Caco-2 (cell line): ENCODE results near the gene SPINK8. TPM values are rescaled to one million over a fixed set of nuclear protein-coding genes. Genes with fewer than 3 reads are reported as not detected.

Experiments
- BruUV-seq: library from RNA; stranded (reverse); fragments of 400-500 nt; replicated peaks from 2 replicates; lab custom pipeline; 2021; lab: Mats Ljungman, UMichigan
- CTCF ChIA-PET: fragments of 300-600 bp; sonication (Branson Sonifier 250); formaldehyde crosslinking; loops from one replicate; lab custom pipeline; 2022; ENCODE audit warnings: antibody characterized with exemption; lab: Charles Lee
- POLR2A ChIA-PET: fragments of 300-600 bp; sonication (Branson Sonifier 250); formaldehyde crosslinking; loops from one replicate; lab custom pipeline; 2022; ENCODE audit warnings: antibody characterized with exemption; lab: Charles Lee
- DNase-seq, 2 experiments: peaks; one replicate each; pipeline versions ENCODE4 v3.0.0 to v3.0.0-alpha.2; 2020 to 2022
- H3K27me3 ChIP-seq: replicated peaks from 2 replicates; pipeline ENCODE4 v1.6.0; 2011; ENCODE audit warnings: low read length; ENCODE audit not compliant: control insufficient read depth, insufficient read depth
- H3K36me3 ChIP-seq: 2 replicates; pipeline ENCODE4 v1.5.1; 2011; ENCODE audit warnings: low read length; ENCODE audit not compliant: control insufficient read depth, insufficient read depth
- H3K4me1 ChIP-seq: fragments of 250-450 bp; sonication (Bioruptor Pico); 2 replicates; pipeline ENCODE4 v1.5.1; 2020; ENCODE audit warnings: mild to moderate bottlenecking
- H3K4me3 ChIP-seq: 2 replicates; pipeline ENCODE4 v1.5.1; 2011; ENCODE audit warnings: low read depth, mild to moderate bottlenecking, control low read depth, low read length
- H3K9me3 ChIP-seq: fragments of 250-450 bp; sonication (Bioruptor Pico); 2 replicates; pipeline ENCODE4 v1.5.1; 2020; ENCODE audit warnings: mild to moderate bottlenecking, moderate library complexity
- H3K27ac Mint-ChIP-seq: one replicate; pipeline ENCODE4 v1.8.0; 2022; ENCODE audit warnings: mixed read lengths; ENCODE audit not compliant: unreplicated experiment
- H3K27me3 Mint-ChIP-seq: one replicate; pipeline ENCODE4 v1.8.0; 2022; ENCODE audit warnings: mixed read lengths; ENCODE audit not compliant: insufficient read depth, unreplicated experiment
- H3K36me3 Mint-ChIP-seq: one replicate; pipeline ENCODE4 v1.8.0; 2022; ENCODE audit warnings: mild to moderate bottlenecking, mixed read lengths; ENCODE audit not compliant: insufficient read depth, unreplicated experiment
- H3K4me1 Mint-ChIP-seq: one replicate; pipeline ENCODE4 v1.8.0; 2022; ENCODE audit warnings: low read depth, mixed read lengths; ENCODE audit not compliant: unreplicated experiment
- H3K4me3 Mint-ChIP-seq: one replicate; pipeline ENCODE4 v1.8.0; 2022; ENCODE audit warnings: mild to moderate bottlenecking, moderate library complexity, mixed read lengths; ENCODE audit not compliant: unreplicated experiment
- H3K9me3 Mint-ChIP-seq: one replicate; pipeline ENCODE4 v1.8.0; 2022; ENCODE audit warnings: mixed read lengths; ENCODE audit not compliant: unreplicated experiment
- CTCF ChIP-seq, 2 experiments: fragments of 200-600 bp in 1 of 2; IDR thresholded peaks; 1 replicate in 1 of 2; 2 replicates in 1 of 2; pipeline versions ENCODE4 v1.5.1 to v1.8.0; 2011 to 2022; ENCODE audit warnings: antibody characterized with exemption in 1 of 2, control low read depth in 1 of 2, inconsistent platforms in 1 of 2, low read depth in 1 of 2, low read length in 1 of 2, mild to moderate bottlenecking in 1 of 2, moderate library complexity in 1 of 2; ENCODE audit not compliant: insufficient read depth in 1 of 2, severe bottlenecking in 1 of 2, unreplicated experiment in 1 of 2
- intact Hi-C: fragments of 100-400 bp; cut with micrococcal nuclease; formaldehyde crosslinking; loops from one replicate; pipeline ENCODE4 v1.10.0; 2022; ENCODE audit not compliant: unreplicated experiment
- microRNA-seq: library from miRNA; unstranded; fragments of <30 nt; microRNA quantifications from one replicate; pipeline ENCODE4 v1.2.0, GENCODE V29; 2022
- total RNA-seq: library from RNA; stranded (reverse); gene quantifications from 2 replicates; pipeline ENCODE4 v1.2.3, GENCODE V29; 2022

SPINK8 gene
- total RNA-seq, 1 experiment from 2014 or later, result not detected

- H3K9me3 Mint-ChIP-seq, result no peaks in the 10 kb centered on the region
- BruUV-seq, result TSS peak; percentile 72
- CTCF ChIA-PET, result interaction anchor here (1.0 to 2.3 kb wide), 3 partner anchors 73 to 168 kb away, joined by 5 to 20 read pairs (median 7); no protein-coding TSS in a partner anchor
- Histone ChIP-seq H3K9me3 (no peaks in the 10 kb centered on the region), H3K36me3 (peaks cover 2% of the 10 kb centered on the region; the same call in 1 of the 2 replicates), H3K27me3 (no peaks in the 10 kb centered on the region), H3K4me1 (peaks cover 16% of the 10 kb centered on the region), H3K4me3 (no peak overlapping the region)
- no peak for TF ChIP-seq CTCF (IDR thresholded peaks at IDR 0.05; ENCODE audit: insufficient read depth in 1 of 2, low read depth in 1 of 2, low read length in 1 of 2, severe bottlenecking in 1 of 2, unreplicated experiment in 1 of 2)
- peaks cover 38% of the 10 kb centered on the region for H3K36me3 Mint-ChIP-seq
- H3K27me3 Mint-ChIP-seq, result no peaks in the 10 kb centered on the region
- peaks cover 22% of the 10 kb centered on the region for H3K4me1 Mint-ChIP-seq
- intact Hi-C loops, result loop anchor here (2.0 kb wide), 1 partner anchor 35 kb away; no protein-coding TSS in a partner anchor
- H3K27ac Mint-ChIP-seq, result peak overlapping the region; percentile 72
- POLR2A ChIA-PET, result interaction anchor here (0.9 to 1.4 kb wide), 2 partner anchors 133 to 172 kb away, joined by 3 to 6 read pairs; partner anchors contain the start of gene CCDC51
- peak overlapping the region; percentile 48 for H3K4me3 Mint-ChIP-seq
- no peak for DNase-seq
Measured at GRCh38 chr3:48267782-48268181, 65.7 kb downstream of the SPINK8 start.

- CTCF ChIA-PET, result no interaction called here
- no TSS peak for BruUV-seq
- no peaks in the 10 kb centered on the region for H3K4me1 ChIP-seq
- H3K4me1 Mint-ChIP-seq, result no peaks in the 10 kb centered on the region
- H3K36me3 ChIP-seq, result no peaks in the 10 kb centered on the region
- no peaks in the 10 kb centered on the region for H3K27me3 Mint-ChIP-seq
- H3K27ac Mint-ChIP-seq, result no peak overlapping the region
- DNase-seq, result no peak
- TF ChIP-seq CTCF (IDR thresholded peaks at IDR 0.05; ENCODE audit: insufficient read depth in 1 of 2, low read depth in 1 of 2, low read length in 1 of 2, severe bottlenecking in 1 of 2, unreplicated experiment in 1 of 2), result no peak
- no peaks in the 10 kb centered on the region for H3K9me3 ChIP-seq
- no peak overlapping the region for H3K4me3 ChIP-seq
- no peaks in the 10 kb centered on the region for H3K9me3 Mint-ChIP-seq
- H3K27me3 ChIP-seq, result no peaks in the 10 kb centered on the region
- H3K36me3 Mint-ChIP-seq, result peaks cover 6% of the 10 kb centered on the region
- POLR2A ChIA-PET, result no interaction called here
- no peak overlapping the region for H3K4me3 Mint-ChIP-seq
- intact Hi-C loops, result no loop called here
Measured at GRCh38 chr3:48258530-48258929, 74.9 kb downstream of the SPINK8 start.

Small RNAs within 50 kb of the gene (microRNA-seq; reads per million reads assigned to microRNA genes)
- not detected for gene MIR2115

Other genes starting within 250 kb of the SPINK8 start
- gene CDC25A, start 145.2 kb downstream of the SPINK8 start, total RNA-seq, result 32.1 and 35.5 TPM in 2 replicates
- gene CAMP, start 110.2 kb downstream of the SPINK8 start, total RNA-seq, result not detected in 2 replicates
- 9.7 and 10.9 TPM in 2 replicates for gene ZNF589, start 92.6 kb downstream of the SPINK8 start, total RNA-seq
- gene NME6, start 32.3 kb downstream of the SPINK8 start, total RNA-seq, result 42.3 and 49.2 TPM in 2 replicates
- gene FBXW12, start 38.6 kb upstream of the SPINK8 start, total RNA-seq, result 1.7 and 2.3 TPM in 2 replicates
- gene PLXNB1, start 96.4 kb upstream of the SPINK8 start, total RNA-seq, result 149 and 164 TPM in 2 replicates
- gene CCDC51, start 106.5 kb upstream of the SPINK8 start, total RNA-seq, result 48.9 and 59.5 TPM in 2 replicates
- gene TMA7, start 106.6 kb upstream of the SPINK8 start, total RNA-seq, result 205 and 227 TPM in 2 replicates
- gene ATRIP, start 113.1 kb upstream of the SPINK8 start, total RNA-seq, result 14.4 and 15.9 TPM in 2 replicates
- gene SHISA5, start 170.5 kb upstream of the SPINK8 start, total RNA-seq, result 213 and 226 TPM in 2 replicates
- gene PFKFB4, start 223.1 kb upstream of the SPINK8 start, total RNA-seq, result 11.2 and 14.4 TPM in 2 replicates
- 0.54 TPM in 1 of 2 replicates, not detected in the other for gene UCN2, start 230.1 kb upstream of the SPINK8 start, total RNA-seq